ENCODE data around the gene SMARCB1. TPM values are rescaled to one million over a fixed set of nuclear protein-coding genes. Genes with fewer than 3 reads are reported as not detected.

SMARCB1 gene
- total RNA-seq: 10 to 100 TPM; 39.1 to 64.4 (median 51.6) TPM

DNA sequence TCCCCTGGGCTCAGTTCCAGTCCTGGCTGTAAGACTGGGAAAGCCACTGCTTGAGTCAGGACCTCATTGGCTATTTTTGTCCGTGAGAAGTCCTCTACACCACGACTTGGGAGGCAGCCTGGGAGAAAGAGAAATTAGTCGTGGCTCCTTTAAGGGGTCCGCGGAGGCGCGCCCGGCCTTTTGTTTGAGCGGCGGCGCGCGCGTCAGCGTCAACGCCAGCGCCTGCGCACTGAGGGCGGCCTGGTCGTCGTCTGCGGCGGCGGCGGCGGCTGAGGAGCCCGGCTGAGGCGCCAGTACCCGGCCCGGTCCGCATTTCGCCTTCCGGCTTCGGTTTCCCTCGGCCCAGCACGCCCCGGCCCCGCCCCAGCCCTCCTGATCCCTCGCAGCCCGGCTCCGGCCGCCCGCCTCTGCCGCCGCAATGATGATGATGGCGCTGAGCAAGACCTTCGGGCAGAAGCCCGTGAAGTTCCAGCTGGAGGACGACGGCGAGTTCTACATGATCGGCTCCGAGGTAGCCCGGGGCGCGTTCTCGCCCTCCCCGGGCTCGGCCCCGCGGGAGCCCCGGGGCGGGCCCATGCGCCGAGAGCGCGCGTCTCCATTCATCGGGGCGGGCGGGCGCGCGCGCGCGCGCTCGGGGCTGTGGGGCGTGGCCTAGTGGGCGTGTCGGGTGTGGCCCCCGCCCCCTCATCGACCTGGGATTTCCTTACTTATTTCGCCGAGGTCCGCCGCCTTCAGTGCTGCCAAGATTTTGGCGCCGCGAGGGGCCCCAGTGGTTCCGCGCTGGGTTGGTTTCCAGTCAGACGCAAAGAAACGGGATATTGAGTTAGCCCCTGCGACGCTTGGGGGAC, at the start of gene SMARCB1:
Gene SMARCB1 (plus strand): TSS at position 215 of the 848 bp plus-strand sequence. CDS start 204 bp downstream, at position 419.
- Histone ChIP-seq H3K27me3 (no peaks in the 10 kb centered on the region), H3K4me1 (peaks cover 16 to 19% of the 10 kb centered on the region in 2 donors), H3K4me3 (peak within 1 kb of the TSS; percentile 82 to 96), H3K9me3 (no peaks in the 10 kb centered on the region), H3K27ac (peak within 1 kb of the TSS; percentile 100), H3K36me3 (no peaks in the 10 kb centered on the region)
- TF ChIP-seq POLR2A (IDR thresholded peaks at IDR 0.05): peak; percentile 53 to 88
- TF ChIP-seq, protein P1, sequence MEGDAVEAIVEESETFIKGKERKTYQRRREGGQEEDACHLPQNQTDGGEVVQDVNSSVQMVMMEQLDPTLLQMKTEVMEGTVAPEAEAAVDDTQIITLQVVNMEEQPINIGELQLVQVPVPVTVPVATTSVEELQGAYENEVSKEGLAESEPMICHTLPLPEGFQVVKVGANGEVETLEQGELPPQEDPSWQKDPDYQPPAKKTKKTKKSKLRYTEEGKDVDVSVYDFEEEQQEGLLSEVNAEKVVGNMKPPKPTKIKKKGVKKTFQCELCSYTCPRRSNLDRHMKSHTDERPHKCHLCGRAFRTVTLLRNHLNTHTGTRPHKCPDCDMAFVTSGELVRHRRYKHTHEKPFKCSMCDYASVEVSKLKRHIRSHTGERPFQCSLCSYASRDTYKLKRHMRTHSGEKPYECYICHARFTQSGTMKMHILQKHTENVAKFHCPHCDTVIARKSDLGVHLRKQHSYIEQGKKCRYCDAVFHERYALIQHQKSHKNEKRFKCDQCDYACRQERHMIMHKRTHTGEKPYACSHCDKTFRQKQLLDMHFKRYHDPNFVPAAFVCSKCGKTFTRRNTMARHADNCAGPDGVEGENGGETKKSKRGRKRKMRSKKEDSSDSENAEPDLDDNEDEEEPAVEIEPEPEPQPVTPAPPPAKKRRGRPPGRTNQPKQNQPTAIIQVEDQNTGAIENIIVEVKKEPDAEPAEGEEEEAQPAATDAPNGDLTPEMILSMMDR (IDR thresholded peaks at IDR 0.05): peak in 2 of 4 experiments; percentile 2 to 7
- peak; percentile 93 to 94 for DNase-seq
- intact Hi-C loops (cut with DNase I; ENCODE audit: low total_unique reads): no loop called here

DNA sequence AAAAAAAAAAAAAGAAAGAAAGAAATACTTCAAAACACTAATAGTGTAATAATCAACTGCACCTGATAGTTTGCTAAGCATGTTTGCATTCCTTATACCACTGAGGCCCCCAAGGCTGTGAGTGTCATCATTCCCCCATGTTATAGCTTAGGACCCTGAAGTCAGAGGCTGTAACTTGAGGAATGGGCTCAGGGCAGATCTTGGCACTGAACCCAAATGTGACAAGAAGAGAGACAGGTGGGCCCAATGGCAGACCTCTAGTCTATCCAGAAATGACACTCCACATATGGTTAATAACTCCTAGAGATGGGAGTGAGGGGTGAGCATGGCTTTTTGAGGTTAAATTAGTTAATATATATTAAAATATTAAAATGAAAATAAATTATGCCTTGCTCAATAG, 49.1 kb upstream of the SMARCB1 start:
- intact Hi-C loops (cut with DNase I; ENCODE audit: low total_unique reads): no loop called here
- Histone ChIP-seq H3K27me3 (no peaks in the 10 kb centered on the region), H3K4me3 (no peak overlapping the region), H3K9me3 (no peaks in the 10 kb centered on the region), H3K27ac (no peak overlapping the region), H3K36me3 (no peaks in the 10 kb centered on the region), H3K4me1 (no peaks in the 10 kb centered on the region)
- TF ChIP-seq, protein P1 (IDR thresholded peaks at IDR 0.05): no peak
- no peak for TF ChIP-seq POLR2A (IDR thresholded peaks at IDR 0.05)
- DNase-seq: no peak

DNA sequence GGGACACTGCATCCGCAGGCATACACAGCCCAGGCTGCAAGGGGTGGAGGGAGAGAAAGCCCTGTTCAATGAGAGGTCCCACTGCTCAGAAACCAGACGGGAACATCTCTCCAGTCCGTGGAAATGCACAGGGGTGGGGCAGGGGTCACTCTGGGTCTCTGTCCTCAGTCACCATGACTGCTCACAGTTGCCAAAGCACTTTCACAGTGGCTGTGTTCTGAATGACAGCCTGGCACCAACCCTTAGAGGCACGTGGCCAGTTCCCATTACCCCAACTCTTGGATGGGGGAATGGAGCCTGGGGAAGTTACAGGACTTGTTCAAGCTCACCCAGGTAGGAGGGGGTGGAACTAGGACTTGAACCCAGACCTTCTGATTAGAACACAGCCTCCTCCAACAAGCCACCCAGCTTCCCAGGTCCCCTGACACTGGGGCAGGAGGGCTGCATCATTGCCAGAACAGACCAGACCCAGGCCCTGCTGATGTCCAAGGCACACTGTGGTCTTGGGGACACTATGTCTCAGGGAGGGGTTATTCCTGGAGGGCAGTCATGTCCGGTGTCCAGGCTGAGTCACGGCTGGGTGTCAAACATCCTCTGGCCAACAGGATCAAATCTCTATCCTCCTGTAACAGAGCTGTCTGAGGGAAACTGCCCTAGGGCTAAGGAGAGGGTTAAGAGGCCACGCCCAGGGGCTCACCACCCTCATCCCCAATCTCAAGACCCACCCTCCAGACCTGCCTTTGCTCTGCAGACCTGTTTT, 44.1 kb upstream of the SMARCB1 start:
- Histone ChIP-seq H3K27me3 (no peaks in the 10 kb centered on the region), H3K4me3 (no peak overlapping the region), H3K4me1 (no peaks in the 10 kb centered on the region), H3K36me3 (no peaks in the 10 kb centered on the region), H3K9me3 (no peaks in the 10 kb centered on the region), H3K27ac (no peak overlapping the region)
- intact Hi-C loops (cut with DNase I; ENCODE audit: low total_unique reads): no loop called here
- TF ChIP-seq, protein P1 (IDR thresholded peaks at IDR 0.05): no peak
- TF ChIP-seq POLR2A (IDR thresholded peaks at IDR 0.05): no peak
- no peak for DNase-seq

DNA sequence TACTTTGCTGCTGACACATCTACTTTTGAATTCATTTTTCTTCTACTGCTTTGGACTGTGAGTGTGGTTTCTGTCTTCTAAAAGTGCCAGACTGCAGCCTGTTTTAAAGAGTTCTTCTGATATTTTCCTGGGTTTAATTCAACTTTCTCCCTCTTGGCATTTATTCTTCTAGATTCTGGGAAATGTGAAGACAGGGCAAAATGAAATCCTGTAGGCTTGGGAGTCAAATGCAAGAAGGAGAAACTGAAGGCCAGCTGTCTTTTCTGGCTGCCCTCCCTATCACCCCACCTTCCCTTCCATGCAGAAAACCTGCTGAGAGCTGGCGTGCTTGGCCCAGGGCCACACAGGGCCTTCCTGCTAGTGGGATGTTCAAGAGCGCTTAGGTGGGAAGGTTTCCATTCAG, 43.5 kb upstream of the SMARCB1 start:
- Histone ChIP-seq H3K4me3 (no peak overlapping the region), H3K27me3 (no peaks in the 10 kb centered on the region), H3K27ac (no peak overlapping the region), H3K4me1 (no peaks in the 10 kb centered on the region), H3K36me3 (no peaks in the 10 kb centered on the region), H3K9me3 (no peaks in the 10 kb centered on the region)
- intact Hi-C loops (cut with DNase I; ENCODE audit: low total_unique reads): no loop called here
- no peak for DNase-seq
- TF ChIP-seq, protein P1 (IDR thresholded peaks at IDR 0.05): no peak
- no peak for TF ChIP-seq POLR2A (IDR thresholded peaks at IDR 0.05)

DNA sequence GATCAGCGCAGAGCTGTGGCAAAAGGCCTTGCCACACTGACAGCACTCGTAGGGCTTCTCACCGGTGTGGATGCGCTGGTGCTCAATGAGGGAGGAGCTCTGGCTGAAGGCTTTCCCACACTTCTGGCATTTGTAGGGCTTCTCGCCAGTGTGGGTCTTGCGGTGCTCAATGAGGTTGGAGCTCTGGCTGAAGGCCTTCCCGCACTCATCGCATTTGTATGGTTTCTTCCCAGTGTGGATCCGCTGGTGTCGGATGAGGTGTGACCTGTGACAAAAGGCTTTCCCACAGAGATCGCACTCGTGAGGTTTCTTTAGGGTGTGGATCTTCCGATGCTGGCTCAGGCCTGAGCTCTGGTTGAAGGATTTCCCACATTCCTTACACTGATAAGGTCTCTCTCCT, 42.8 kb upstream of the SMARCB1 start:
- no peaks in the 10 kb centered on the region for H3K36me3 ChIP-seq
- H3K9me3 ChIP-seq: no peaks in the 10 kb centered on the region
- no peak for DNase-seq
- no peaks in the 10 kb centered on the region for H3K27me3 ChIP-seq
- H3K4me1 ChIP-seq: no peaks in the 10 kb centered on the region
- intact Hi-C loops (cut with DNase I; ENCODE audit: low total_unique reads): no loop called here
- H3K27ac ChIP-seq: no peak overlapping the region
- TF ChIP-seq, protein P1 (IDR thresholded peaks at IDR 0.05): no peak
- TF ChIP-seq POLR2A (IDR thresholded peaks at IDR 0.05): no peak
- no peak overlapping the region for H3K4me3 ChIP-seq
